Measurements from ENCODE around the gene PRKD1.

- TF ChIP-seq CTCF (IDR thresholded peaks at IDR 0.05; ENCODE audit: poor library complexity) (no peak), EZH2 (IDR thresholded peaks at IDR 0.05; ENCODE audit: borderline replicate concordance) (no peak), EZH2phosphoT487 (IDR thresholded peaks at IDR 0.05; ENCODE audit: low read depth, severe bottlenecking, unreplicated experiment) (no peak)
Measured at GRCh38 chr14:29944091-29944490, 16.4 kb upstream of the PRKD1 start.

Data from hepatocyte (in vitro differentiated cells).